GM21737 (cell line): ENCODE results near the gene NOSIP.

Experiments used
- ATAC-seq: cut with Tn5 transposase; IDR thresholded peaks from one replicate; pipeline ENCODE4 v1.9.1; 2021; ENCODE audit warnings: mild to moderate bottlenecking, moderate library complexity; ENCODE audit not compliant: unreplicated experiment

Gene NOSIP

GRCh38 chr19:49574206-49574755, 6.1 kb downstream of the NOSIP start:
- ATAC-seq = no peak

DNA sequence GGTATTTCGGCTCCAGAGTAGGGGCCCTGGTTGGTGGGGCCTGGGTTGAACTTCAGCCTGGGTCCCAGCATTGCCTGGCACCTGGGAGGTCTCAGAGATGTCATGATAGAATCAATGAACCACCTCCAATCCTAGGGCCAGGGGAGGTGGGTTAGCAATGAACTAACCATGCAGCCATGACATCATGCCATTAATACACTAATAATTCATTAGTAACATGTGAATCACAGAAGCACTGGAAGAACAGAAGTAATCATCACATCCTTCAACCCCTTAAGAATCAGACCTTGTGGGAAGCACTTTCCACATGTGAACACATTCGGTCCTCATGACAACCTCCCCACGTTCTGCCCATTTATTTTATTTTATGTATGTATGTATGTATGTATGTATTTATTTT, 6.9 kb downstream of the NOSIP start:
- ATAC-seq = no peak

DNA sequence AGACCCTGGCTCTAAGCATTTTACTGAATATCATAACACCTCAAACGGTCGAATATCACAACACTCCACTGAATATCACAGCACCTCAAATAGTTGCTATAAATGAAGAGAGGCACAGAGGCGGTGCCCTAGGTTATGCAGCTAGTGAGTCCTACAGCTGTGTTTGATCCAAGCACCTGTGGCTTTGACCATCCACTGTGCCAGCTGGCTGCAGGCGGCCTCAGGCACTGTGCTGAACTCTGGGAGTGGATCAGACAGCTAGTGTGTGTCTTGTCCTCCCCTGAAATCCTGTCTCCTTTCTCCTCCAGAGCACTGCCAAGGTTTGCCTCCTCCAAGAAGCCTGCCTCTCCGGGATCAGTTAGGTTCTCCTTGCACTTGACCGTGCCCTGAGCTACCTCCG, 7.3 kb downstream of the NOSIP start:
- no peak for ATAC-seq

GRCh38 chr19:49570997-49571676, 9.2 kb downstream of the NOSIP start:
- ATAC-seq = no peak

GRCh38 chr19:49570138-49570856, 10.1 kb downstream of the NOSIP start:
- no peak for ATAC-seq

GRCh38 chr19:49567861-49568441, 12.4 kb downstream of the NOSIP start:
- no peak for ATAC-seq

DNA sequence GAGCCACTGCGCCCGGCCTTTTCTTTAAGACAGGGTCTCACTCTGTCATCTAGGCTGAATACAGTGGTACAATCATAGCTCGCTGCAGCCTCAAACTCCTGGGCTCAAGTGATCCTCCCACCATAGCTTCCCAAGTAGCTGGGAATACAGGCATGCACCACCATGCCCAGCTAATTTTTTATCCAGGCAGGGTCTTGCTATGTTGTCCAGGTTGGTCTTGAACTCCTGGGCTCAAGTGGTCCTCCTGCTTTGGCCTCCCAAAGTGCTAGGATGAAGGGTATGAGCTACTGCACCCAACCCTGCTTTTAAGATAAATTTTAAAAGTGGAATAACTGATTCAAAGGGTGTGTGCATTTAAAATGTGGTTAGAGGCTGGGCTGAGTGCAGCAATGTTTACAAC, 14.1 kb downstream of the NOSIP start:
- no peak for ATAC-seq

GRCh38 chr19:49565261-49565660, 15.1 kb downstream of the NOSIP start:
- ATAC-seq = no peak

- no peak for ATAC-seq
Observed at GRCh38 chr19:49564616-49565045, 15.7 kb downstream of the NOSIP start.

DNA sequence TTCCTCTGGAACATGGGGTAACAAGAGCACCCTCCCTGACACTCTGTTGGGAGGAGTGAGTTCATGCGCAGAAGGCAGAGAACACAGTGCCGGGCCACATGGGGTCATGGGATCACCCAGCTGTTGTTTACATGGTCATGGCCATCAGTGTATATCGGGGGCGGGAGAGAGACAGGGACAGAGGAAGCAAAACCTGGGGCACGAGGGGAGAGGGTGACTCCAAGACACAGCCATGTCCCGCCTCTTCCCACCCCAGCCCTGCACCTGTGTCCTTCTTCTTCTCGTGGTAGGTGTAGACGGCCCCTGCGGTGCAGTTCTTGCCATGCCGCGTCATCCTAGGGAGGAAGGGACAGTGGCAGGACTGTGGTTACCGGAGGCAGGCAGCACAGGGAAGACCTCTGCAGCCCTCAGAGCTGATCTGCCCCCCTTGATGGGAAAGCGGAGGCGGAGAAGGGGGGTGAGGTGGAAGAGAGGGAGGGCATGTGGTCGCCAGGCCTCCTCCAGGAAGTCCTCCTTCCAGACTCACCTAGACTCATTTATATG, 19.9 kb downstream of the NOSIP start:
- no peak for ATAC-seq

GRCh38 chr19:49559928-49560327, 20.4 kb downstream of the NOSIP start:
- ATAC-seq = no peak

DNA sequence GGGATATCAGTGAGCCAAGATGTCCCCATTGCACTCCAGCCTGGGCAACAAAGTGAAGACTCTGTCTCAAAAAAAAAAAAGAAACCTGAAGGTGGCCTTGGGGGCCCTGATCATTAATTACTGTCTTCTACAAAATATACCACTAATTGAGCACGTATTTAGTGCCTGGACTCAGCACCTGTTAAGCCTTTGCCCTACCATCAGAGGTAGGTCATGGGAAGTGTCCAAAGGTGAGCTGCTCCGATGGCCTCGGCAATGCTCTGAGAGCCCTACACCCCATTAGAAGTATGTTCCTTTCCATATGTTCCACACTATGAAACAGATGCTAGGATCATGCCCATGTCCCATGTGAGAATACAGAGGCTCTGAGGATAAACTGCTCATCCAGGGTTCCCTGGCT, 20.9 kb downstream of the NOSIP start:
- ATAC-seq = no peak

- ATAC-seq = no peak
Observed at GRCh38 chr19:49558591-49558990, 21.8 kb downstream of the NOSIP start.

GRCh38 chr19:49557641-49558325, 22.6 kb downstream of the NOSIP start:
- no peak for ATAC-seq

GRCh38 chr19:49556412-49557398, 23.7 kb downstream of the NOSIP start:
- ATAC-seq = no peak

- no peak for ATAC-seq
Observed at GRCh38 chr19:49555600-49556411, 24.6 kb downstream of the NOSIP start.

DNA sequence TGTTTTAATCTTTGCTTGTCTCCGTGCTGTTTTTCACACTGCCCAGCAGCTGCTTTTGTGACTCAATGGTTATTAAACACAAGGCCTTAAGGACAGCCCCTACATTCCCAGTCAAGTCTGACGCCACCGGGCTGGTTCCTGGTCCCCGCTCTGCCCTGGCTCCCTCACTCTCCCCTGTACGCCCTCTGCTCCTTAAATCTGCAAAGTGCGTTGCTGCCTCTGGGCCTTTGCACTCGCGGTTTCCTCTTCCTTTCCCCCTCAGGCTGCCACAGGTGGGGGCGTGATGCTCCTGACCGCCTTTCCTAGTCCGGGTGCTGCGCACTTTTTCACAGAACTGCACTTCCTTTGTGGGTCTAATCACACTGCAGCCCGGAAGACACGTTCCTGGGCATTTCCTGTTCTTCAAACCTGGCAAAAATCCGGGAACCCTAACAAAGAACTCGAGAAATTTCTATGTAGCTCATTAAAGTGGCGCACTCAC, 25.6 kb downstream of the NOSIP start:
- no peak for ATAC-seq

- ATAC-seq = no peak
Observed at GRCh38 chr19:49553451-49554271, 26.7 kb downstream of the NOSIP start.
